Measurements from ENCODE around the gene ANKS1A.

The ANKS1A gene

GRCh38 chr6:35081426-35081851 is 192.4 kb downstream of the ANKS1A start:
- TF ChIP-seq, protein P1, sequence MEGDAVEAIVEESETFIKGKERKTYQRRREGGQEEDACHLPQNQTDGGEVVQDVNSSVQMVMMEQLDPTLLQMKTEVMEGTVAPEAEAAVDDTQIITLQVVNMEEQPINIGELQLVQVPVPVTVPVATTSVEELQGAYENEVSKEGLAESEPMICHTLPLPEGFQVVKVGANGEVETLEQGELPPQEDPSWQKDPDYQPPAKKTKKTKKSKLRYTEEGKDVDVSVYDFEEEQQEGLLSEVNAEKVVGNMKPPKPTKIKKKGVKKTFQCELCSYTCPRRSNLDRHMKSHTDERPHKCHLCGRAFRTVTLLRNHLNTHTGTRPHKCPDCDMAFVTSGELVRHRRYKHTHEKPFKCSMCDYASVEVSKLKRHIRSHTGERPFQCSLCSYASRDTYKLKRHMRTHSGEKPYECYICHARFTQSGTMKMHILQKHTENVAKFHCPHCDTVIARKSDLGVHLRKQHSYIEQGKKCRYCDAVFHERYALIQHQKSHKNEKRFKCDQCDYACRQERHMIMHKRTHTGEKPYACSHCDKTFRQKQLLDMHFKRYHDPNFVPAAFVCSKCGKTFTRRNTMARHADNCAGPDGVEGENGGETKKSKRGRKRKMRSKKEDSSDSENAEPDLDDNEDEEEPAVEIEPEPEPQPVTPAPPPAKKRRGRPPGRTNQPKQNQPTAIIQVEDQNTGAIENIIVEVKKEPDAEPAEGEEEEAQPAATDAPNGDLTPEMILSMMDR (IDR thresholded peaks at IDR 0.05; ENCODE audit: insufficient read depth, low read depth, low read length, missing control alignments): no peak
- no peak overlapping the region for H3K4me3 ChIP-seq (ENCODE audit: low read depth, low read length)
- no peak for DNase-seq (ENCODE audit: low read depth)

GRCh38 chr6:35082046-35082732 is 193.1 kb downstream of the ANKS1A start:
- TF ChIP-seq, protein P1 (IDR thresholded peaks at IDR 0.05; ENCODE audit: insufficient read depth, low read depth, low read length, missing control alignments): no peak
- no peak for DNase-seq (ENCODE audit: low read depth)
- no peak overlapping the region for H3K4me3 ChIP-seq (ENCODE audit: low read depth, low read length)

- H3K4me3 ChIP-seq (ENCODE audit: low read depth, low read length): no peak overlapping the region
- DNase-seq (ENCODE audit: low read depth): no peak
- TF ChIP-seq, protein P1 (IDR thresholded peaks at IDR 0.05; ENCODE audit: insufficient read depth, low read depth, low read length, missing control alignments): no peak
These were observed 193.8 kb downstream of the ANKS1A start for GRCh38 chr6:35082733-35083403.

- H3K4me3 ChIP-seq (ENCODE audit: low read depth, low read length): no peak overlapping the region
- TF ChIP-seq, protein P1 (IDR thresholded peaks at IDR 0.05; ENCODE audit: insufficient read depth, low read depth, low read length, missing control alignments): no peak
- DNase-seq (ENCODE audit: low read depth): no peak
These were observed 194.5 kb downstream of the ANKS1A start for GRCh38 chr6:35083507-35083906.

- TF ChIP-seq, protein P1 (IDR thresholded peaks at IDR 0.05; ENCODE audit: insufficient read depth, low read depth, low read length, missing control alignments): no peak
- no peak overlapping the region for H3K4me3 ChIP-seq (ENCODE audit: low read depth, low read length)
- DNase-seq (ENCODE audit: low read depth): no peak
These were observed 195.0 kb downstream of the ANKS1A start for GRCh38 chr6:35084041-35084491.

GRCh38 chr6:35084511-35085203 is 195.6 kb downstream of the ANKS1A start:
- TF ChIP-seq, protein P1 (IDR thresholded peaks at IDR 0.05; ENCODE audit: insufficient read depth, low read depth, low read length, missing control alignments): no peak
- DNase-seq (ENCODE audit: low read depth): no peak
- no peak overlapping the region for H3K4me3 ChIP-seq (ENCODE audit: low read depth, low read length)
